GM13977 (cell line): ENCODE results near the gene LNX2.
"Not testable (repeated sequence)": the region's sequence is repeated elsewhere in the genome, so short reads cannot be mapped to it uniquely, and the experiment has no call there.

ENCODE experiments used
- DNase-seq: peaks from one replicate; pipeline ENCODE4 v3.0.0; 2012; ENCODE audit warnings: low spot score
- in situ Hi-C: fragments of 300-500 bp; cut with MboI; formaldehyde crosslinking; loops from one replicate; pipeline ENCODE4 v1.12.0; 2022; ENCODE audit warnings: low sequenced_read_pairs, low pct_unique_long_range_greater_than_20kb, mixed read lengths, inconsistent platforms; ENCODE audit not compliant: unreplicated experiment
- TF ChIP-seq, protein P1 (sequence below): IDR thresholded peaks from 2 replicates; pipeline ENCODE4 v1.5.1; 2012; ENCODE audit warnings: mild to moderate bottlenecking, control low read depth; ENCODE audit not compliant: insufficient read depth; ENCODE audit errors: extremely low read depth, missing control alignments

The LNX2 gene

DNA sequence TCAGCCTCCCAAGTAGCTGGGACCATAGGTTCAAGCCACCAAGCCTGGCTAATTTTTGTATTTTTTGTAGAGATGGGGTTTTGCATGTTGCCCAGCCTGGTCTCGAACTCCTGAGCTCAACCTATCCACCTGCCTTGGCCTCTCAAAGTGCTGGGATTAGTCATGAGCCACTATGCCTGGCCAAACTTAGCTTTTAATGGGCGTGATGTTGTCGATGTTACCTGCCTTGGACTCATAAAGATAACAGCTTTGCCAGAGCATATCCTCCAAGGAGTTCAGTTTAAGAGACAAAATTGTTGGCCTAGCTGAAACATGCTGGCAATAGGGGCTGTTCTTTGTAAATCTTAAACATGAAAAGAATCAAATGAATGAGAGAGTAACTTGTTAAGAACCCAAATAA is 14.5 kb upstream of the LNX2 start:
- in situ Hi-C loops = no loop called here

DNA sequence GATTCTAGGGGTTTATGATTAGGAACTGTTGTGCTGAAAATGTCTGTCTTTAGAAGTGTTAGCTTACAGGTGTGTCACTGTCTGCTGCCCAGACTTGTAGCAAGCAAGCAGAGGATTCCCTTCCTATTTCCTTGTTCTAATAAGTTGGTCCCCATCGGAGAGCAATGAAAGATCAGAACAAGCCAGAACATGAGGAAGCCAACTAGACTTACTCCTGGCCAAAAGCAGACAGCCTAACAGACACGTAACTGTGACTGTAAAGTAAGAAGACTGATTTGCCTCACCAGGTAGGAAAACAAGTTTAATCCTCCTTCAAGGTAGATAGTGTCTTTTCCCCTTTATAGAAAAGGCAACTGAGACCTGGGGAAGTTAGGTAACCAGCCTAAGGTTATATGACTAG is 13.9 kb upstream of the LNX2 start:
- in situ Hi-C loops = no loop called here
- no peak for DNase-seq
- TF ChIP-seq, protein P1, sequence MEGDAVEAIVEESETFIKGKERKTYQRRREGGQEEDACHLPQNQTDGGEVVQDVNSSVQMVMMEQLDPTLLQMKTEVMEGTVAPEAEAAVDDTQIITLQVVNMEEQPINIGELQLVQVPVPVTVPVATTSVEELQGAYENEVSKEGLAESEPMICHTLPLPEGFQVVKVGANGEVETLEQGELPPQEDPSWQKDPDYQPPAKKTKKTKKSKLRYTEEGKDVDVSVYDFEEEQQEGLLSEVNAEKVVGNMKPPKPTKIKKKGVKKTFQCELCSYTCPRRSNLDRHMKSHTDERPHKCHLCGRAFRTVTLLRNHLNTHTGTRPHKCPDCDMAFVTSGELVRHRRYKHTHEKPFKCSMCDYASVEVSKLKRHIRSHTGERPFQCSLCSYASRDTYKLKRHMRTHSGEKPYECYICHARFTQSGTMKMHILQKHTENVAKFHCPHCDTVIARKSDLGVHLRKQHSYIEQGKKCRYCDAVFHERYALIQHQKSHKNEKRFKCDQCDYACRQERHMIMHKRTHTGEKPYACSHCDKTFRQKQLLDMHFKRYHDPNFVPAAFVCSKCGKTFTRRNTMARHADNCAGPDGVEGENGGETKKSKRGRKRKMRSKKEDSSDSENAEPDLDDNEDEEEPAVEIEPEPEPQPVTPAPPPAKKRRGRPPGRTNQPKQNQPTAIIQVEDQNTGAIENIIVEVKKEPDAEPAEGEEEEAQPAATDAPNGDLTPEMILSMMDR = no peak

More for the DNA sequence above, 14.5 kb upstream of the LNX2 start:
- no peak for DNase-seq
- TF ChIP-seq, protein P1 = no peak

DNA sequence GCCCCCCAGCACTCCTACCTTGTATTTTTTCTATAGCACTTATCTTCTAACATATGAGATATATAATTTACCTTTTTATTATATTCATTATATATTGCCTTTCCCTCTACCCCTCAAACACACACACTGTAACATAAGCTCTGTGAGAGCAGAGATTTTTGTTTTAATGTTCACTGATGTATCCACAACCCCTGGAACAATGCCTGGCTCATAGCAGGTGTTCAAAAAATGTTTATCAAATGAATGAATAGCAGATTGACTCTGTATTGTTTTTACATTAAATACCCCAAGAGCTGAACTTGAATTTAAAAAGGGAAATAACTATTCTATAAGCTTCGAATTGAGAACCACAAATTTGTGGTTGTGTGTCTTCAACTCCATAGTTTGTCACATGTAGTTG is 12.3 kb upstream of the LNX2 start:
- in situ Hi-C loops = no loop called here
- DNase-seq = no peak
- TF ChIP-seq, protein P1 = no peak

DNA sequence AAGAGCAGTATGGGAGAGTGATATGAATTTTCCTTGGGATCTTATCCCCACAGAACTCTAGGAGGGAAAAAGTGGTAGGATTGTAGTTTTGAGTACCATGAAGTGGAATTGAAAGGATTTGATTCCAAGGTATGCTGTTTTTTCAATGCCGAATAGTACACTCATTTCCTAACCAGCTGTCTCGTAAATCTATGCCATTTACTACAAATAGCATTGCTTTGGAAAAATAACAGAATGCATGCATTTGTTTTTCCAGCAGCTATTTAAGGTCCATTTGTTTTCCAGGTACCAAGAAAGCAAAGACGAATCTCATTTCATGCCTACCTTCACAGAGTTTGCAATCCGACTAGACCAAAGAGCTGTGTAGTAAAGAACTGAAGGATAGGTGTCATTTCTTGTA is 11.9 kb upstream of the LNX2 start:
- in situ Hi-C loops = no loop called here
- TF ChIP-seq, protein P1 = no peak
- DNase-seq = no peak

GRCh38 chr13:27631665-27632064 is 11.3 kb upstream of the LNX2 start:
- in situ Hi-C loops = no loop called here
- DNase-seq = no peak
- TF ChIP-seq, protein P1 = no peak

- DNase-seq = no peak
- in situ Hi-C loops = no loop called here
- TF ChIP-seq, protein P1 = no peak
Observed at GRCh38 chr13:27631156-27631555, 10.8 kb upstream of the LNX2 start.

DNA sequence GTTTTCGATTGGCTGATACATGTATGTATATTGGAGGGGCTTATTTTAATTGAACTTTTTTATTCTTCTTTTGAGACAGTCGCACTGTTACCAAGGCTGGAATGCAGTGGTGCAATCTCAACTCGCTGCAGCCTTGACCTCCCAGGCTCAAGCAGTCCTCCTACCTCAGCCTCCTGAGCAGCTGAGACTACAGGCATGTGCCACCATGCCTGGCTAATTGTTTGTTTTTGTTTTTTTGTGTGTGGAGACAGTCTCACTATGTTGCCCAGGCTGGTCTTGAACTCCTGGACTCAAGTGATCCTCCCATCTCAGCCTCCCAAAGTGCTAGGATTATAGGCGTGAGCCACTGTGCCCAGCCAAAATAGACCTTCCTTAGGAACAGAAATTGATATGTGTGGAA is 8.4 kb upstream of the LNX2 start:
- in situ Hi-C loops = not testable (repeated sequence)

GRCh38 chr13:27628081-27628480 is 7.8 kb upstream of the LNX2 start:
- in situ Hi-C loops = no loop called here
- DNase-seq = no peak
- TF ChIP-seq, protein P1 = no peak

More for the DNA sequence above, 8.4 kb upstream of the LNX2 start:
- DNase-seq = not testable (repeated sequence)
